Measurements from ENCODE around the gene TCF21.
"Not testable (repeated sequence)": the region's sequence is repeated elsewhere in the genome, so short reads cannot be mapped to it uniquely, and the experiment has no call there.

TCF21 gene

GRCh38 chr6:133916650-133917151, 27.8 kb downstream of the TCF21 start:
- no peak overlapping the region for H3K9ac ChIP-seq (ENCODE audit: low read length)
- no peaks in the 10 kb centered on the region for H3K27me3 ChIP-seq (ENCODE audit: control insufficient read depth, insufficient read depth, low read length)
- H3K4me1 ChIP-seq (ENCODE audit: control insufficient read depth, insufficient read depth, low read length) = no peaks in the 10 kb centered on the region
- no peak overlapping the region for H3K27ac ChIP-seq (ENCODE audit: low read depth, low read length)
- no peaks in the 10 kb centered on the region for H3K36me3 ChIP-seq (ENCODE audit: control insufficient read depth, insufficient read depth, low read length)
- no peak overlapping the region for H3K4me3 ChIP-seq (ENCODE audit: low read length)

DNA sequence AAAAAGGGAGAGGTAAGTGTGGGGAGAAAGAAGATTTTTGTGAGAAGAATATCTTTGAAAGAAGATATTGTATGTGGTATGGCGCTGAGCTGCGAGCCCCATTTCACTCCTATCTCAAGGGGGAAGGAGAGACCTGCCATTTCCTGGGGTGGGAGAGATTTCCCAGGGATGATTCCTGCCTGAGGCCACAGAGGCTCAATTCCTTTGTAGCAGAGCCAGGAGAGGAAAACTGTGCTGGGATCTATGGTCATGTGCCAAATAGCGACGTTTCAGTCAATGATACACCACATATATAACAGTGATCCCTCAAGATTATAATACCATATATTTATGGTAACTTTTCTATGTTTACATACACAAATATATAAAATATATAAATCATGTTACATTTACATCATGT, 28.9 kb downstream of the TCF21 start:
- Histone ChIP-seq H3K27ac (ENCODE audit: low read depth, low read length) (no peak overlapping the region), H3K9ac (ENCODE audit: low read length) (no peak overlapping the region), H3K4me1 (ENCODE audit: control insufficient read depth, insufficient read depth, low read length) (no peaks in the 10 kb centered on the region), H3K36me3 (ENCODE audit: control insufficient read depth, insufficient read depth, low read length) (no peaks in the 10 kb centered on the region), H3K27me3 (ENCODE audit: control insufficient read depth, insufficient read depth, low read length) (no peaks in the 10 kb centered on the region), H3K4me3 (ENCODE audit: low read length) (no peak overlapping the region)

GRCh38 chr6:133918208-133918930, 29.5 kb downstream of the TCF21 start:
- H3K27me3 ChIP-seq (ENCODE audit: control insufficient read depth, insufficient read depth, low read length) = no peaks in the 10 kb centered on the region
- H3K27ac ChIP-seq (ENCODE audit: low read depth, low read length) = no peak overlapping the region
- no peak overlapping the region for H3K9ac ChIP-seq (ENCODE audit: low read length)
- no peak overlapping the region for H3K4me3 ChIP-seq (ENCODE audit: low read length)
- no peaks in the 10 kb centered on the region for H3K36me3 ChIP-seq (ENCODE audit: control insufficient read depth, insufficient read depth, low read length)
- H3K4me1 ChIP-seq (ENCODE audit: control insufficient read depth, insufficient read depth, low read length) = no peaks in the 10 kb centered on the region

- Histone ChIP-seq H3K36me3 (ENCODE audit: control insufficient read depth, insufficient read depth, low read length) (no peaks in the 10 kb centered on the region), H3K27me3 (ENCODE audit: control insufficient read depth, insufficient read depth, low read length) (no peaks in the 10 kb centered on the region), H3K4me1 (ENCODE audit: control insufficient read depth, insufficient read depth, low read length) (no peaks in the 10 kb centered on the region), H3K4me3 (ENCODE audit: low read length) (no peak overlapping the region), H3K9ac (ENCODE audit: low read length) (no peak overlapping the region), H3K27ac (ENCODE audit: low read depth, low read length) (no peak overlapping the region)
Observed at GRCh38 chr6:133919362-133919761, 30.4 kb downstream of the TCF21 start.

- Histone ChIP-seq H3K27ac (ENCODE audit: low read depth, low read length) (no peak overlapping the region), H3K4me1 (ENCODE audit: control insufficient read depth, insufficient read depth, low read length) (no peaks in the 10 kb centered on the region), H3K9ac (ENCODE audit: low read length) (no peak overlapping the region), H3K36me3 (ENCODE audit: control insufficient read depth, insufficient read depth, low read length) (no peaks in the 10 kb centered on the region), H3K4me3 (ENCODE audit: low read length) (no peak overlapping the region), H3K27me3 (ENCODE audit: control insufficient read depth, insufficient read depth, low read length) (no peaks in the 10 kb centered on the region)
Observed at GRCh38 chr6:133921249-133921859, 32.4 kb downstream of the TCF21 start.

DNA sequence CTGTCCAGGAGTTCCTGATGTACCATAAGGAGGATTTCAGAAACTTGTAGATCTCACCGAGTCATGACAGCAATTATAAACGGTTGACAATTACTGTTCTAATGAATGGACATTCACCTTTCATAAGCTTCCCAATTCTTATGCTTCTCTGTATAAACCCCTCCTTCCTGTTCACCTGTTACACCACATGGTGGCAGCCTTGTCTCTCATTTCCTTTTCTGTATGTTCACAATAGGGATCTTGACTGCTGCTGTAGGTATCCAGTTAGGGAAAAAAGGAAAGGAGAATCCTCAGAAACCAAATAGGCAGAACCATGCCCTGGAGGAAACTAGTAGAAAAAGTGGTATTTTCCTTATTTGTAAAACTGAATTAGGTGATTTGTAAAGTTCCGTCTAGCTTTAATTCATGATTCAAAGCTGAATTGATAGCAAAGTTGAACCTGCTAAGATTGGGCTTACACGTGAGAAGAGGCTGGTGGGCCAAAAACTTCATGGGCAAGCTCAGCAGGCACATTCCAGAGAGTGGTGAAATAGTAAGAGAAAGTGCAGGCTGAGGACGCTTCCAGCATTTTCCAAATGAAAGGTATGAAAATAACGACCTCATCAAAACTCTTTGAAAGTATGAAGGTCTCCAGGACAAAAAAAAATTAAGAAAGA, 35.2 kb downstream of the TCF21 start:
- Histone ChIP-seq H3K9ac (ENCODE audit: low read length) (no peak overlapping the region), H3K36me3 (ENCODE audit: control insufficient read depth, insufficient read depth, low read length) (no peaks in the 10 kb centered on the region), H3K27ac (ENCODE audit: low read depth, low read length) (no peak overlapping the region), H3K27me3 (ENCODE audit: control insufficient read depth, insufficient read depth, low read length) (no peaks in the 10 kb centered on the region), H3K4me1 (ENCODE audit: control insufficient read depth, insufficient read depth, low read length) (no peaks in the 10 kb centered on the region), H3K4me3 (ENCODE audit: low read length) (no peak overlapping the region)

DNA sequence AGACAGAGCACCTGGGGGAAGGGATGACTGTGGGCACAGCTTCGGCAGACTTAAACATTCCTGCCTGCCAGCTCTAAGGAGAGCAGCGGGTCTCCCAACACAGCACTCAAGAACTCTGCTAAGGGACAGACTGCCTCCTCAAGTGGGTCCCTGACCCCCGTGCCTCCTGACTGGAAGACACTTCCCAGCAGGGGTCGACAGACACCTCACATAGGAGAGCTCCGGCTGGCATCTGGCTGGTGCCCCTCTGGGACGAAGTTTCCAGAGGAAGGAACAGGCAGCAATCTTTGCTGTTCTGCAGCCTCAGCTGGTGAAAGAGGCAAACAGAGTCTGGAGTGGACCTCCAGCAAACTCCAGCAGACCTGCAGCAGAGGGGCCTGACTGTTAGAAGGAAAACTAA, 42.3 kb downstream of the TCF21 start:
- not testable (repeated sequence) for H3K4me1 ChIP-seq (ENCODE audit: control insufficient read depth, insufficient read depth, low read length); H3K9ac ChIP-seq (ENCODE audit: low read length); H3K27ac ChIP-seq (ENCODE audit: low read depth, low read length); H3K27me3 ChIP-seq (ENCODE audit: control insufficient read depth, insufficient read depth, low read length); H3K4me3 ChIP-seq (ENCODE audit: low read length); H3K36me3 ChIP-seq (ENCODE audit: control insufficient read depth, insufficient read depth, low read length)

GRCh38 chr6:133936352-133936751, 47.4 kb downstream of the TCF21 start:
- H3K4me1 ChIP-seq (ENCODE audit: control insufficient read depth, insufficient read depth, low read length); H3K27me3 ChIP-seq (ENCODE audit: control insufficient read depth, insufficient read depth, low read length); H3K9ac ChIP-seq (ENCODE audit: low read length); H3K27ac ChIP-seq (ENCODE audit: low read depth, low read length); H3K4me3 ChIP-seq (ENCODE audit: low read length); H3K36me3 ChIP-seq (ENCODE audit: control insufficient read depth, insufficient read depth, low read length): not testable (repeated sequence)

- no peak overlapping the region for H3K9ac ChIP-seq (ENCODE audit: low read length)
- H3K4me3 ChIP-seq (ENCODE audit: low read length) = no peak overlapping the region
- no peaks in the 10 kb centered on the region for H3K4me1 ChIP-seq (ENCODE audit: control insufficient read depth, insufficient read depth, low read length)
- no peak overlapping the region for H3K27ac ChIP-seq (ENCODE audit: low read depth, low read length)
- peaks cover 2% of the 10 kb centered on the region for H3K27me3 ChIP-seq (ENCODE audit: control insufficient read depth, insufficient read depth, low read length)
- H3K36me3 ChIP-seq (ENCODE audit: control insufficient read depth, insufficient read depth, low read length) = no peaks in the 10 kb centered on the region
Observed at GRCh38 chr6:133937909-133938308, 49.0 kb downstream of the TCF21 start.

DNA sequence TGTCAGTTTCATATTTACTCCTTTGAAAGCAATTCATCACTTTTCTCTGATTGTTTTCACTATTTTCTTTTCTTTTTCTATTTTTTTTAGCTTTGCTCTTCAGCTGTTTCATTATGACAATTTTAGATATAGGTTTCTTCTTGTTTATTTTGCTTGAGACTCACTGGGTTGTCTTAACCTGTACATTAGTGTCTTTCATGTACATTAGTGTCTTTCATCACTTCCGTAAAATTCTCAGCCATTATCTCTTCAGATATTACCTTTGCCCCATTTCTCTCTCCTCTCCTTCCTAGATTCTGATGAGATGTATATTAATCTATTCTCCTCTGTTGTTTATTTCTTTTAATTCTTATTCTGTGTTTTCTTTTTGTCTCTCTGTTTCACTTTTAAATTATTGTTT, 49.6 kb downstream of the TCF21 start:
- Histone ChIP-seq H3K27me3 (ENCODE audit: control insufficient read depth, insufficient read depth, low read length) (peaks cover 2% of the 10 kb centered on the region), H3K27ac (ENCODE audit: low read depth, low read length) (no peak overlapping the region), H3K9ac (ENCODE audit: low read length) (no peak overlapping the region), H3K36me3 (ENCODE audit: control insufficient read depth, insufficient read depth, low read length) (no peaks in the 10 kb centered on the region), H3K4me1 (ENCODE audit: control insufficient read depth, insufficient read depth, low read length) (no peaks in the 10 kb centered on the region), H3K4me3 (ENCODE audit: low read length) (no peak overlapping the region)

DNA sequence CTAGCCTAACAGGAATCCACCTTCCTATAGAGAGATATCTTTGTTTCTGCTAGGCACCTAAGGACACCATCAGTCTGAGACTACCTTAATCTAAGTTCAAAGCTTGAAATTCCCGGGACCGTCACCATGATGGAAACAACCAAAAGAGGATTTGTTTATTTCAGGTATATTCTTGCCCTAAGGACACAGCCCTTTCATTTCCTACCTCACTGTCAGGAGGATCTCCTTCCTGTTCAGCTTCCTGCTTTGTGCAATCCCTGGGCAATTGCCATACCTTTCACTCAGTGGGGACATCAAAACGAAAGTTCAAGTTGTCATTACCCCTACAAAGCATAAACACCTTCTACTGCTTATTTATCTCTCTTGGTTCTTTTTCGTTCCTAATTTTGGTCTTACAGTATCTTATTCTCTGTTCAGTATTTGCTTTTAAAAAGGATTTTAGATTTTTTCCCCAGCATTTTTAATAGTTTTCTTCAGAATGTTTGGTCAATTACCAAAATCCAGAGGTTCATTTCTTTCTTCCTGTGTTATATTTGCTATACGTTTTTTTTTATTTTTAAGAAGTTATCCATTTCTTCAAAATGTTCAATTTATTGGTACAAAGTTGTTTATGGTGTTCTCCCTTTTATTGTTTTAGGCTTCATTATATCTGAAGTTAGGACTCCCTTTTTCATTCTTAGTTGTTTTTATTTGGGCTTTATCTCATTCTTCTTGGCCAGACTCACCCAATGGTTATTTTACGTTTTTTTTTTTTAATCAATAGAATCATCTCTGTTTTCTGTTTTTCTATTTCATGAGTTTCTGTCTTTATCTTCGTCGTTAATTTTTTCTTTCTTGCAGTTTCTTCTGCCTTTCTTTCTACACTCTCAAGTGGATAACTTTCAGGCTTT, 51.1 kb downstream of the TCF21 start:
- H3K27me3 ChIP-seq (ENCODE audit: control insufficient read depth, insufficient read depth, low read length) = peaks cover 2% of the 10 kb centered on the region
- no peaks in the 10 kb centered on the region for H3K4me1 ChIP-seq (ENCODE audit: control insufficient read depth, insufficient read depth, low read length)
- no peak overlapping the region for H3K9ac ChIP-seq (ENCODE audit: low read length)
- no peaks in the 10 kb centered on the region for H3K36me3 ChIP-seq (ENCODE audit: control insufficient read depth, insufficient read depth, low read length)
- H3K27ac ChIP-seq (ENCODE audit: low read depth, low read length) = no peak overlapping the region
- no peak overlapping the region for H3K4me3 ChIP-seq (ENCODE audit: low read length)
